Activated CD8-positive, alpha-beta memory T cell treated with anti-CD3 and anti-CD28 coated beads for 4 hours (primary cell): ENCODE measurements around the gene SGMS2.

ENCODE experiments used
- DNase-seq, 2 donors: peaks; one replicate each; pipeline ENCODE4 v3.0.0-alpha.2; 2020; ENCODE audit warnings: low read depth in 2 of 2

SGMS2 gene

GRCh38 chr4:107828315-107829090, 3.8 kb downstream of the SGMS2 start:
- no peak for DNase-seq

- no peak for DNase-seq
Measured at GRCh38 chr4:107831140-107831539, 6.4 kb downstream of the SGMS2 start.

- DNase-seq: no peak
Measured at GRCh38 chr4:107832275-107832807, 7.6 kb downstream of the SGMS2 start.

- no peak for DNase-seq
Measured at GRCh38 chr4:107834241-107834794, 9.6 kb downstream of the SGMS2 start.

- no peak for DNase-seq
Measured at GRCh38 chr4:107835406-107835805, 10.7 kb downstream of the SGMS2 start.

- no peak for DNase-seq
Measured at GRCh38 chr4:107837317-107837716, 12.6 kb downstream of the SGMS2 start.

- DNase-seq: no peak
Measured at GRCh38 chr4:107837776-107838618, 13.3 kb downstream of the SGMS2 start.

- no peak for DNase-seq
Measured at GRCh38 chr4:107838861-107839565, 14.3 kb downstream of the SGMS2 start.

GRCh38 chr4:107843391-107843790, 18.7 kb downstream of the SGMS2 start:
- DNase-seq: no peak

- no peak for DNase-seq
Measured at GRCh38 chr4:107845681-107846080, 20.9 kb downstream of the SGMS2 start.

GRCh38 chr4:107850438-107850837, 25.7 kb downstream of the SGMS2 start:
- no peak for DNase-seq

GRCh38 chr4:107853444-107854355, 29.0 kb downstream of the SGMS2 start:
- no peak for DNase-seq

- no peak for DNase-seq
Measured at GRCh38 chr4:107854356-107855022, 29.8 kb downstream of the SGMS2 start.

GRCh38 chr4:107855723-107856122, 31.0 kb downstream of the SGMS2 start:
- no peak for DNase-seq

GRCh38 chr4:107856901-107857300, 32.2 kb downstream of the SGMS2 start:
- DNase-seq: no peak

GRCh38 chr4:107857741-107858140, 33.0 kb downstream of the SGMS2 start:
- no peak for DNase-seq

GRCh38 chr4:107858158-107858742, 33.5 kb downstream of the SGMS2 start:
- DNase-seq: no peak

- no peak for DNase-seq
Measured at GRCh38 chr4:107862658-107863057, 37.9 kb downstream of the SGMS2 start.

- DNase-seq: no peak
Measured at GRCh38 chr4:107863416-107863815, 38.7 kb downstream of the SGMS2 start.
